HepG2 (cell line): ENCODE data around the gene OSCP1. TPM values are rescaled to one million over a fixed set of nuclear protein-coding genes. Genes with fewer than 3 reads are reported as not detected.
A peak's percentile ranks its signal among the peaks of the same experiment; 100 is the strongest.

Experiments used
- AFF4 ChIP-seq: sonication (generic); formaldehyde crosslinking; IDR thresholded peaks from 2 replicates; pipeline ENCODE4 v1.4.0; 2020; ENCODE audit warnings: missing genetic modification reagents
- BHLHE40 ChIP-seq: IDR thresholded peaks from 2 replicates; pipeline ENCODE4 v1.6.1; 2011; ENCODE audit warnings: low read length, improper control_type of control experiment
- ETV6 ChIP-seq: sonication (generic); formaldehyde crosslinking; conservative IDR thresholded peaks from 2 replicates; pipeline ENCODE4 v1.4.0; 2020; ENCODE audit warnings: missing genetic modification reagents
- KLF16 ChIP-seq, 2 experiments: sonication (generic) in 1 of 2; formaldehyde crosslinking in 1 of 2; IDR thresholded peaks; 2 replicates each; pipeline versions ENCODE4 v1.6.1 to v1.8.0; 2016 to 2023; ENCODE audit warnings: missing genetic modification reagents in 2 of 2, missing compliant biosample characterization in 1 of 2
- SNAI1 ChIP-seq: sonication (generic); formaldehyde crosslinking; IDR thresholded peaks from 2 replicates; pipeline ENCODE4 v1.5.0; 2020; ENCODE audit warnings: mild to moderate bottlenecking, missing genetic modification reagents, borderline replicate concordance
- SP140L ChIP-seq: sonication (generic); formaldehyde crosslinking; IDR thresholded peaks from 2 replicates; pipeline ENCODE4 v1.4.0; 2020; ENCODE audit warnings: missing genetic modification reagents, borderline replicate concordance
- ZBTB7A ChIP-seq: sonication (generic); formaldehyde crosslinking; IDR thresholded peaks from 2 replicates; pipeline ENCODE4 v1.8.0; 2022; ENCODE audit warnings: mild to moderate bottlenecking, missing genetic modification reagents
- ZFAT ChIP-seq: sonication (generic); formaldehyde crosslinking; conservative IDR thresholded peaks from 2 replicates; pipeline ENCODE4 v1.8.1; 2023; ENCODE audit warnings: missing genetic modification reagents, inconsistent platforms
- ZKSCAN5 ChIP-seq: sonication (generic); formaldehyde crosslinking; IDR thresholded peaks from 2 replicates; pipeline ENCODE4 v1.5.1; 2020; ENCODE audit warnings: mild to moderate bottlenecking, missing genetic modification reagents
- ZNF18 ChIP-seq: sonication (generic); formaldehyde crosslinking; IDR thresholded peaks from 2 replicates; pipeline ENCODE4 v1.8.0; 2022; ENCODE audit warnings: mild to moderate bottlenecking, missing genetic modification reagents; ENCODE audit not compliant: insufficient replicate concordance
- ZNF207 ChIP-seq: fragments of 450-650 bp; IDR thresholded peaks from 2 replicates; pipeline ENCODE4 v1.6.1; 2016; ENCODE audit warnings: antibody characterized with exemption, borderline replicate concordance
- ZNF512 ChIP-seq: sonication (generic); formaldehyde crosslinking; IDR thresholded peaks from 2 replicates; pipeline ENCODE4 v1.4.0; 2020; ENCODE audit warnings: mild to moderate bottlenecking, missing genetic modification reagents
- ZNF580 ChIP-seq: IDR thresholded peaks from 2 replicates; pipeline ENCODE4 v1.6.1; 2016; ENCODE audit warnings: low read depth, borderline replicate concordance
- ZNF713 ChIP-seq: sonication (generic); formaldehyde crosslinking; IDR thresholded peaks from 2 replicates; pipeline ENCODE4 v1.4.0; 2020; ENCODE audit warnings: mild to moderate bottlenecking, missing genetic modification reagents
- ZNF839 ChIP-seq: sonication (generic); formaldehyde crosslinking; IDR thresholded peaks from 2 replicates; pipeline ENCODE4 v1.4.0; 2020; ENCODE audit warnings: missing genetic modification reagents, mild to moderate bottlenecking, borderline replicate concordance
- ZSCAN29 ChIP-seq: sonication (generic); formaldehyde crosslinking; conservative IDR thresholded peaks from 2 replicates; pipeline ENCODE4 v1.4.0; 2020; ENCODE audit warnings: mild to moderate bottlenecking, missing genetic modification reagents
- polyA plus RNA-seq, 8 experiments: library from polyadenylated mRNA; depleted of rRNA in 3 of 8; stranded (reverse) in 7 of 8; unstranded in 1 of 8; fragments of >200 nt; fragmentation: Illumina TruSeq in 4 of 8; extraction: Trizol in 4 of 8; gene quantifications; 2 replicates each; pipeline versions ENCODE4 v1.2.1 to v1.2.3, GENCODE V29; 2011 to 2016; ENCODE audit warnings: low read depth in 4 of 8, missing spikeins in 1 of 8, mixed read lengths in 1 of 8; ENCODE audit not compliant: insufficient read depth in 1 of 8
- total RNA-seq, 5 experiments: library from RNA; depleted of rRNA; stranded (reverse); fragments of >200 nt; fragmentation: Illumina TruSeq; extraction: Trizol; gene quantifications; 2 replicates each; pipeline ENCODE4 v1.2.3, GENCODE V29; 2016; ENCODE audit warnings: low read depth in 1 of 5
- TF ChIP-seq, protein P1 (sequence below): sonication (generic); formaldehyde crosslinking; IDR thresholded peaks from 2 replicates; pipeline ENCODE4 v1.5.1; 2020; ENCODE audit warnings: mild to moderate bottlenecking, moderate library complexity, missing genetic modification reagents
- TF ChIP-seq, protein P2 (sequence below): sonication (generic); formaldehyde crosslinking; IDR thresholded peaks from 2 replicates; pipeline ENCODE4 v1.8.1; 2023; ENCODE audit warnings: mild to moderate bottlenecking, moderate library complexity, missing genetic modification reagents

OSCP1 gene
- total and polyA plus RNA-seq, 2 of the 13 experiments (the other 11 are each of a cell fraction or from before 2014, with no cell fraction given), result 0.60 to 0.84 TPM

- TF ChIP-seq ZNF18 (CRISPR knock-in tag), result peak; percentile 83
- no peak for TF ChIP-seq SP140L
- TF ChIP-seq ZNF839 (CRISPR knock-in tag), result 0 out of 2 replicates have a peak, but pooled peaks have one; percentile 78
- peak; percentile 42 for TF ChIP-seq BHLHE40
- TF ChIP-seq ZKSCAN5 (CRISPR knock-in tag), result no peak
- TF ChIP-seq, protein P1, sequence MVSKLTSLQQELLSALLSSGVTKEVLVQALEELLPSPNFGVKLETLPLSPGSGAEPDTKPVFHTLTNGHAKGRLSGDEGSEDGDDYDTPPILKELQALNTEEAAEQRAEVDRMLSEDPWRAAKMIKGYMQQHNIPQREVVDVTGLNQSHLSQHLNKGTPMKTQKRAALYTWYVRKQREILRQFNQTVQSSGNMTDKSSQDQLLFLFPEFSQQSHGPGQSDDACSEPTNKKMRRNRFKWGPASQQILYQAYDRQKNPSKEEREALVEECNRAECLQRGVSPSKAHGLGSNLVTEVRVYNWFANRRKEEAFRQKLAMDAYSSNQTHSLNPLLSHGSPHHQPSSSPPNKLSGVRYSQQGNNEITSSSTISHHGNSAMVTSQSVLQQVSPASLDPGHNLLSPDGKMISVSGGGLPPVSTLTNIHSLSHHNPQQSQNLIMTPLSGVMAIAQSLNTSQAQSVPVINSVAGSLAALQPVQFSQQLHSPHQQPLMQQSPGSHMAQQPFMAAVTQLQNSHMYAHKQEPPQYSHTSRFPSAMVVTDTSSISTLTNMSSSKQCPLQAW (CRISPR knock-in tag), result peak; percentile 58
- TF ChIP-seq ZBTB7A (CRISPR knock-in tag), result no peak
- no peak for TF ChIP-seq ZNF713 (CRISPR knock-in tag)
- no peak for TF ChIP-seq AFF4 (CRISPR knock-in tag)
- peak; percentile 68 for TF ChIP-seq ETV6 (CRISPR knock-in tag)
- peak in 1 of 2 experiments; percentile 85; a peak in 2 of 4 replicates for TF ChIP-seq KLF16 (CRISPR knock-in tag; IDR thresholded peaks at IDR 0.05)
- no peak for TF ChIP-seq SNAI1 (CRISPR knock-in tag)
- TF ChIP-seq, protein P2, sequence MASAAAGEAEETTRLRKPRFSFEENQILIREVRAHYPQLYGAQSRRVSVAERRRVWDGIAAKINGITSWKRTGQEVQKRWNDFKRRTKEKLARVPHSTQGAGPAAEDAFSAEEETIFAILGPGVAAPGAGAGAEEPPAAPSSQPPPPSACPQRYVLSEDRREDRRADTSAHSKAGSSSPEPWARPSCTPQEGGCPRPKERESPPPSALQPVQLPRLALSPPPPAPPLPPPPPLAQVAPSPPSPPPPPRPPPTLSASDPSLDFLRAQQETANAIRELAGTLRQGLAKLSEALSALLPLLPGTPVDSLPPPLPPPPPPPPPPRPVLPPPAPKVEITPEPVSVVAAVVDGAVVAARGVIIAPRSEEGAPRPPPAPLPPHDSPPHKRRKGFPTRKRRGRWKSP (CRISPR knock-in tag), result peak; percentile 86
- TF ChIP-seq ZSCAN29, result 0 out of 2 replicates have a peak, but pooled peaks have one; percentile 65
- no peak for TF ChIP-seq ZNF207
- 0 out of 2 replicates have a peak, but pooled peaks have one; percentile 51 for TF ChIP-seq ZNF512 (CRISPR knock-in tag)
- TF ChIP-seq ZFAT (CRISPR knock-in tag), result peak; percentile 64; the same call in 1 of the 2 replicates
- TF ChIP-seq ZNF580 (CRISPR knock-in tag), result no peak; the same call in 1 of the 2 replicates
These were observed 63.7 kb downstream of the OSCP1 start (continued) for GRCh38 chr1:36386265-36387140.
